ENCODE results near the gene CDHR5.

- TF ChIP-seq GATA3 (IDR thresholded peaks at IDR 0.05; ENCODE audit: low read depth, low read length) (no peak), GATA2 (IDR thresholded peaks at IDR 0.05; ENCODE audit: low read depth, low read length) (no peak)
Observed at GRCh38 chr11:623999-624704, 603 bp downstream of the CDHR5 start.

Measured in SH-SY5Y (cell line).